ENCODE measurements around the gene TSPAN9.

DNA sequence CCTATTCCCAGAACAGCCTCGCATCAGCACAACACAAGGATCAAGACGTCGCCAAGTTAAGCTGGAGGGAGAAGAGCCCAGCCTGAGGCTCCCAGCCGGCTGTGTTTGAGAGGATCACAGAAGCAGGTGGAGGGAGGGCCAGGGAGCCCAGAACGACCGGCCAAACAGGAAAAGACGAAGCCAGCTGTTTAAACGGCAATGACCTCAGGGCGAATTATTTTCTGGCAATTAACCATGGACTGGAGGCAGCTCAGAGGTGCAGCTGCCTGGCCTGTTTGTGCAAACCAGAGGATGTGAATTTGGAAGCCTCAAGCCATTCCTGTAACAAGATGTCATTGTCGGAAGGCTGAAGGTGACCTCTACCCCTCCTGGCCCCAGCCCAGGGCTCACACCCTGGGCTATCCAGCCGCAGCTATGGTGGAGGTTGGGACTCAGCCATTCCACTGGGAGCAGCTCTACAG, 238.1 kb downstream of the TSPAN9 start:
- TF ChIP-seq, protein P1, sequence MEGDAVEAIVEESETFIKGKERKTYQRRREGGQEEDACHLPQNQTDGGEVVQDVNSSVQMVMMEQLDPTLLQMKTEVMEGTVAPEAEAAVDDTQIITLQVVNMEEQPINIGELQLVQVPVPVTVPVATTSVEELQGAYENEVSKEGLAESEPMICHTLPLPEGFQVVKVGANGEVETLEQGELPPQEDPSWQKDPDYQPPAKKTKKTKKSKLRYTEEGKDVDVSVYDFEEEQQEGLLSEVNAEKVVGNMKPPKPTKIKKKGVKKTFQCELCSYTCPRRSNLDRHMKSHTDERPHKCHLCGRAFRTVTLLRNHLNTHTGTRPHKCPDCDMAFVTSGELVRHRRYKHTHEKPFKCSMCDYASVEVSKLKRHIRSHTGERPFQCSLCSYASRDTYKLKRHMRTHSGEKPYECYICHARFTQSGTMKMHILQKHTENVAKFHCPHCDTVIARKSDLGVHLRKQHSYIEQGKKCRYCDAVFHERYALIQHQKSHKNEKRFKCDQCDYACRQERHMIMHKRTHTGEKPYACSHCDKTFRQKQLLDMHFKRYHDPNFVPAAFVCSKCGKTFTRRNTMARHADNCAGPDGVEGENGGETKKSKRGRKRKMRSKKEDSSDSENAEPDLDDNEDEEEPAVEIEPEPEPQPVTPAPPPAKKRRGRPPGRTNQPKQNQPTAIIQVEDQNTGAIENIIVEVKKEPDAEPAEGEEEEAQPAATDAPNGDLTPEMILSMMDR (IDR thresholded peaks at IDR 0.05) = no peak
- TF ChIP-seq POLR2A (IDR thresholded peaks at IDR 0.05) = no peak
- TF ChIP-seq EP300 (IDR thresholded peaks at IDR 0.05) = peak in 1 of 2 donors; percentile 64

Data from tibial nerve (tissue), 4 donors.